HCT116 (cell line): Measurements from ENCODE around the gene SPTBN4. TPM values are rescaled to one million over a fixed set of nuclear protein-coding genes. Genes with fewer than 3 reads are reported as not detected.

Source experiments
- ATAC-seq: fragments of 200-7000 bp; cut with Tn5 transposase; 2 replicates; pipeline ENCODE4 v1.9.1; 2020; ENCODE audit warnings: mild to moderate bottlenecking, moderate library complexity
- BruUV-seq: library from RNA; stranded (reverse); fragments of 400-500 nt; replicated peaks from 2 replicates; lab custom pipeline; 2021; lab: Mats Ljungman, UMichigan
- CTCF ChIA-PET: fragments of 300-600 bp; sonication (Branson Sonifier 250); formaldehyde crosslinking; loops from one replicate; lab custom pipeline; 2021; ENCODE audit warnings: antibody characterized with exemption; lab: Charles Lee
- POLR2A ChIA-PET: fragments of 300-600, 350-600 bp; sonication (Branson Sonifier 250); formaldehyde crosslinking; loops from one replicate; lab custom pipeline; 2021; ENCODE audit warnings: antibody characterized with exemption; lab: Charles Lee
- RAD21 ChIA-PET, 2 experiments: fragments of 300-600 bp; sonication (Branson Sonifier 250); formaldehyde crosslinking; loops; one replicate each; lab custom pipeline; 2023; ENCODE audit warnings: low total read pairs in 2 of 2; ENCODE audit not compliant: uncharacterized antibody in 2 of 2, unreplicated experiment in 2 of 2, low non-redundant PET in 1 of 2; lab: Charles Lee
- DNase-seq: peaks from one replicate; pipeline ENCODE4 v3.0.0-alpha.2; 2010; ENCODE audit warnings: low read depth, low spot score
- H2AFZ ChIP-seq: fragments of 200-600 bp; shearing (Covaris generic), sonication (generic); 2 replicates; pipeline ENCODE4 v1.6.1; 2017; ENCODE audit warnings: low read depth, mixed run types, mixed read lengths, antibody characterized with exemption, low read length; ENCODE audit not compliant: poor library complexity, severe bottlenecking
- H3K27ac ChIP-seq: 2 replicates; pipeline ENCODE4 v1.5.1; 2012; ENCODE audit warnings: low read depth, low read length
- H3K27me3 ChIP-seq: fragments of 200-600 bp; sonication (generic); 2 replicates; pipeline ENCODE4 v1.6.1; 2016; ENCODE audit warnings: mixed run types, low read length, mixed read lengths; ENCODE audit not compliant: insufficient read depth
- H3K36me3 ChIP-seq, 2 experiments: fragments of 200-500 bp in 1 of 2; fragments of 200-600 bp in 1 of 2; sonication (Bioruptor generic) in 1 of 2; sonication (generic) in 1 of 2; 2 replicates each; pipeline versions ENCODE4 v1.5.1 to v1.6.1; 2014 to 2016; ENCODE audit warnings: low read length in 2 of 2, inconsistent platforms in 1 of 2, mixed read lengths in 1 of 2, mixed run types in 1 of 2; ENCODE audit not compliant: insufficient read depth in 2 of 2, control insufficient read depth in 1 of 2
- H3K4me1 ChIP-seq, 2 experiments: fragments of 200-600 bp in 1 of 2; sonication (generic) in 1 of 2; 2 replicates each; pipeline versions ENCODE4 v1.5.1 to v1.6.1; 2012 to 2017; ENCODE audit warnings: low read length in 2 of 2, inconsistent platforms in 1 of 2, mild to moderate bottlenecking in 1 of 2, mixed read lengths in 1 of 2, mixed run types in 1 of 2, moderate library complexity in 1 of 2; ENCODE audit not compliant: insufficient read depth in 2 of 2, control insufficient read depth in 1 of 2
- H3K4me2 ChIP-seq: fragments of 200-600 bp; sonication (generic); 2 replicates; pipeline ENCODE4 v1.6.1; 2017; ENCODE audit warnings: mixed run types, low read length, mixed read lengths
- H3K4me3 ChIP-seq, 2 experiments: fragments of 200-600 bp in 1 of 2; sonication (generic) in 1 of 2; replicated peaks in 1 of 2; 2 replicates each; pipeline ENCODE4 v1.5.1; 2011 to 2016; ENCODE audit warnings: low read length in 2 of 2, control low read depth in 1 of 2, low read depth in 1 of 2, mild to moderate bottlenecking in 1 of 2, mixed read lengths in 1 of 2, mixed run types in 1 of 2
- H3K79me2 ChIP-seq: fragments of 200-600 bp; sonication (generic); 2 replicates; pipeline ENCODE4 v1.6.1; 2017; ENCODE audit warnings: mild to moderate bottlenecking, mixed run types, low read length, moderate library complexity, mixed read lengths; ENCODE audit not compliant: insufficient read depth
- H3K9ac ChIP-seq: fragments of 200-600 bp; sonication (generic); 2 replicates; pipeline ENCODE4 v1.6.1; 2016; ENCODE audit warnings: low read length, mixed read lengths
- H3K9me2 ChIP-seq: fragments of 200-600 bp; sonication (generic), shearing (Covaris generic); 2 replicates; pipeline ENCODE4 v1.6.1; 2017; ENCODE audit warnings: mixed run types, mild to moderate bottlenecking, moderate library complexity; ENCODE audit not compliant: insufficient read depth
- H3K9me3 ChIP-seq, 2 experiments: fragments of 200-500 bp in 1 of 2; fragments of 200-600 bp in 1 of 2; sonication (Bioruptor generic) in 1 of 2; sonication (generic) in 1 of 2; 2 replicates each; pipeline ENCODE4 v1.6.1; 2014 to 2017; ENCODE audit warnings: low read length in 2 of 2, mixed read lengths in 2 of 2, inconsistent platforms in 1 of 2, low read depth in 1 of 2, mild to moderate bottlenecking in 1 of 2, mixed run types in 1 of 2, moderate library complexity in 1 of 2; ENCODE audit not compliant: control insufficient read depth in 1 of 2, insufficient read depth in 1 of 2
- H4K20me1 ChIP-seq: fragments of 200-600 bp; sonication (generic), shearing (Covaris generic); 2 replicates; pipeline ENCODE4 v1.6.1; 2017; ENCODE audit warnings: mixed run types, mild to moderate bottlenecking, moderate library complexity; ENCODE audit not compliant: insufficient read depth
- CTCF ChIP-seq, 3 experiments: fragments of 200-600 bp in 1 of 3; sonication (generic) in 1 of 3; IDR thresholded peaks in 2 of 3; conservative IDR thresholded peaks in 1 of 3; 2 replicates each; pipeline ENCODE4 v1.5.1; 2012 to 2017; ENCODE audit warnings: low read depth in 2 of 3, low read length in 2 of 3, antibody characterized with exemption in 1 of 3, borderline replicate concordance in 1 of 3, control low read depth in 1 of 3, mild to moderate bottlenecking in 1 of 3, mixed read lengths in 1 of 3, mixed run types in 1 of 3, moderate library complexity in 1 of 3; ENCODE audit not compliant: insufficient read depth in 1 of 3
- FOSL1 ChIP-seq: IDR thresholded peaks from 2 replicates; pipeline ENCODE4 v1.6.1; 2012; ENCODE audit warnings: low read depth
- SIN3A ChIP-seq: IDR thresholded peaks from 2 replicates; pipeline ENCODE4 v1.6.1; 2012; ENCODE audit warnings: low read depth
- ZFX ChIP-seq: fragments of 450-650 bp; IDR thresholded peaks from 2 replicates; pipeline ENCODE4 v1.6.1; 2017
- ZNF274 ChIP-seq: fragments of 200-500 bp; sonication (Bioruptor generic); IDR thresholded peaks from 2 replicates; pipeline ENCODE4 v1.6.1; 2014; ENCODE audit warnings: mild to moderate bottlenecking, low read depth, low read length, inconsistent platforms
- intact Hi-C: fragments of 100-400 bp; cut with micrococcal nuclease; formaldehyde crosslinking; loops from 2 replicates; pipeline ENCODE4 v1.10.0; 2022
- total RNA-seq: library from RNA; stranded (reverse); gene quantifications from one replicate; pipeline ENCODE4 v1.2.1, GENCODE V29; 2021; ENCODE audit not compliant: unreplicated experiment

SPTBN4 gene
- total RNA-seq, 1 experiment from 2014 or later: 4.6 TPM

DNA sequence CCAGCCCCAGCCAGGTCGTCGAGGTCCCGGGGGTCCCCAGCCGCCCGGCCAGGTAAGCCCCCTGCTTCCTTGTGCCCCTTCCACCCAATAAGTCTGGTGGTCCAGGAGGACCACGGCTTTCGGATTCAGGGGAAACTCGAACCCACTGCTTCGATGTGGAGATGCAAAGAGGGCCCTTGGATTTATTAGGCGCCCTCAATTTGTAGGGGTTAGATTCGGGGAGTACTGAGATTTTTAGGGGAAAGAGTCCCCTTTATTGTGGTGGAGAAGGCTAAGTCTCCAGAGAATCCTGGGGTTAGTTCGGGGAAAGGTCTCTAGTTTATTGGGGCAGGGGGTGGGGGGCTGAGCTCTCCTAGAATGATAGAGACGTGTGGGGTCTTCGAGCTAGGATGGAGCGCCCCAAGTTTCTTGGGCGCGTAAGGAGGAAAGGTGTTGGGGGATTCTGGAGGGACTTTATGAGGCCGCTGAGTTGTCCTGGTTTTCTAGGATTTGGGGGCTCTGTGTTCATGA is 130.6 kb downstream of the SPTBN4 start:
- peak overlapping the region; percentile 85 for H3K9ac ChIP-seq
- peaks cover 11% of the 10 kb centered on the region; the same call in 1 of the 2 replicates for H3K79me2 ChIP-seq
- H3K36me3 ChIP-seq: no peaks in the 10 kb centered on the region
- TSS peak; percentile 88 for BruUV-seq
- H3K4me1 ChIP-seq: peaks cover 20 to 67% of the 10 kb centered on the region in 2 experiments
- intact Hi-C loops: loop anchor here (5.0 kb wide), 1 partner anchor 75 kb away; no protein-coding TSS in a partner anchor
- H2AFZ ChIP-seq: no peak overlapping the region
- H4K20me1 ChIP-seq: no peaks in the 10 kb centered on the region
- no peaks in the 10 kb centered on the region for H3K27me3 ChIP-seq
- CTCF ChIA-PET: interaction anchor here (1.4 kb wide), 1 partner anchor 37 kb away, joined by 3 read pairs; no protein-coding TSS in a partner anchor
- H3K9me3 ChIP-seq: no peaks in the 10 kb centered on the region
- H3K9me2 ChIP-seq: no peaks in the 10 kb centered on the region
- RAD21 ChIA-PET: no interaction called here
- peak overlapping the region; percentile 63 for H3K27ac ChIP-seq
- DNase-seq (no peak), ATAC-seq (no peak)
- TF ChIP-seq FOSL1: no peak
- no peak for TF ChIP-seq CTCF (IDR thresholded peaks at IDR 0.05 in 2 of 3, conservative IDR thresholded peaks at IDR 0.05 in 1 of 3; ENCODE audit: borderline replicate concordance in 1 of 3, insufficient read depth in 1 of 3, low read depth in 2 of 3, low read length in 2 of 3)
- no peak for TF ChIP-seq SIN3A
- TF ChIP-seq ZFX: peak; percentile 22; the same call in 1 of the 2 replicates
- TF ChIP-seq ZNF274: no peak
- POLR2A ChIA-PET: no interaction called here
- H3K4me3 ChIP-seq: peak overlapping the region; percentile 74 to 82
- peak overlapping the region; percentile 91 for H3K4me2 ChIP-seq
